SK-N-SH (cell line): Measurements from ENCODE around the gene IRX2. TPM values are rescaled to one million over a fixed set of nuclear protein-coding genes. Genes with fewer than 3 reads are reported as not detected.

ENCODE experiments used
- CTCF ChIA-PET: fragments of 300-600, 350-600 bp; formaldehyde crosslinking; extraction: SDS; loops from one replicate; lab custom pipeline; 2021; lab: Yijun Ruan, JAX
- POLR2A ChIA-PET: fragments of 350-600 bp; sonication (Branson Sonifier 250); formaldehyde crosslinking; extraction: SDS; loops from one replicate; lab custom pipeline; 2020; ENCODE audit warnings: antibody characterized with exemption, inconsistent platforms; lab: Yijun Ruan, JAX
- DNase-seq: peaks from one replicate; pipeline ENCODE4 v3.0.0; 2012
- H2AFZ ChIP-seq: fragments of 200-600 bp; sonication (generic); 2 replicates; pipeline ENCODE4 v1.8.1; 2016; ENCODE audit warnings: antibody characterized with exemption, mild to moderate bottlenecking, low read depth
- H3F3A ChIP-seq: fragments of 200-600 bp; sonication (generic); replicated peaks from 2 replicates; pipeline ENCODE3; 2016; ENCODE audit warnings: antibody characterized with exemption, mild to moderate bottlenecking; ENCODE audit not compliant: insufficient read depth
- H3K27ac ChIP-seq, 2 experiments: fragments of 200-500 bp in 1 of 2; fragments of 200-600 bp in 1 of 2; sonication (Bioruptor generic) in 1 of 2; sonication (generic), shearing (Covaris generic) in 1 of 2; 2 replicates each; pipeline versions ENCODE4 v1.5.1 to v1.6.1; 2014 to 2016; ENCODE audit warnings: low read depth in 2 of 2, inconsistent platforms in 1 of 2, low read length in 1 of 2, mild to moderate bottlenecking in 1 of 2, mixed read lengths in 1 of 2
- H3K27me3 ChIP-seq: fragments of 200-600 bp; sonication (generic), shearing (Covaris generic); 2 replicates; pipeline ENCODE4 v1.6.1; 2016; ENCODE audit warnings: mixed run types; ENCODE audit not compliant: insufficient read depth
- H3K36me3 ChIP-seq, 2 experiments: fragments of 200-500 bp in 1 of 2; fragments of 200-600 bp in 1 of 2; sonication (Bioruptor generic) in 1 of 2; sonication (generic) in 1 of 2; replicated peaks in 1 of 2; 2 replicates each; pipeline versions ENCODE3 to v1.5.1; 2014 to 2016; ENCODE audit warnings: low read length in 1 of 2, mild to moderate bottlenecking in 1 of 2; ENCODE audit not compliant: insufficient read depth in 2 of 2, control insufficient read depth in 1 of 2
- H3K4me1 ChIP-seq, 2 experiments: fragments of 200-500 bp in 1 of 2; fragments of 200-600 bp in 1 of 2; sonication (Bioruptor generic) in 1 of 2; sonication (generic), shearing (Covaris generic) in 1 of 2; 2 replicates each; pipeline versions ENCODE4 v1.5.1 to v1.6.1; 2014 to 2016; ENCODE audit warnings: low read depth in 1 of 2, low read length in 1 of 2, mixed run types in 1 of 2; ENCODE audit not compliant: insufficient read depth in 2 of 2, control insufficient read depth in 1 of 2
- H3K4me2 ChIP-seq: fragments of 200-600 bp; sonication (generic), shearing (Covaris generic); 2 replicates; pipeline ENCODE4 v1.6.1; 2017; ENCODE audit warnings: mixed run types
- H3K4me3 ChIP-seq, 2 experiments: fragments of 200-500 bp in 1 of 2; fragments of 200-600 bp in 1 of 2; sonication (Bioruptor generic) in 1 of 2; sonication (generic), shearing (Covaris generic) in 1 of 2; 2 replicates each; pipeline versions ENCODE4 v1.5.1 to v1.8.1; 2014 to 2016; ENCODE audit warnings: low read depth in 2 of 2, inconsistent platforms in 1 of 2, low read length in 1 of 2, mild to moderate bottlenecking in 1 of 2, mixed read lengths in 1 of 2, moderate library complexity in 1 of 2
- H3K79me2 ChIP-seq: fragments of 200-600 bp; sonication (generic); 2 replicates; pipeline ENCODE4 v1.8.1; 2017; ENCODE audit warnings: mild to moderate bottlenecking; ENCODE audit not compliant: insufficient read depth
- H3K9ac ChIP-seq: fragments of 200-600 bp; sonication (generic); 2 replicates; pipeline ENCODE4 v1.6.1; 2017; ENCODE audit warnings: mixed run types
- H3K9me2 ChIP-seq: fragments of 200-600 bp; sonication (generic); 2 replicates; pipeline ENCODE4 v1.6.1; 2017; ENCODE audit warnings: mixed run types
- H3K9me3 ChIP-seq: fragments of 200-600 bp; sonication (generic); 2 replicates; pipeline ENCODE4 v1.6.1; 2017; ENCODE audit warnings: mixed run types, mild to moderate bottlenecking, moderate library complexity
- H4K20me1 ChIP-seq: fragments of 200-600 bp; sonication (generic); 2 replicates; pipeline ENCODE4 v1.6.1; 2017; ENCODE audit warnings: mild to moderate bottlenecking, mixed run types; ENCODE audit not compliant: insufficient read depth
- ELF1 ChIP-seq: IDR thresholded peaks from 2 replicates; pipeline ENCODE4 v1.4.0; 2012
- GABPA ChIP-seq: IDR thresholded peaks from 2 replicates; pipeline ENCODE4 v1.4.0; 2012; ENCODE audit warnings: low read depth, mild to moderate bottlenecking
- MEF2A ChIP-seq: IDR thresholded peaks from 2 replicates; pipeline ENCODE4 v1.4.0; 2012; ENCODE audit warnings: low read depth, borderline replicate concordance
- PBX3 ChIP-seq: IDR thresholded peaks from 2 replicates; pipeline ENCODE4; 2012
- REST ChIP-seq: IDR thresholded peaks from 2 replicates; pipeline ENCODE4 v1.6.1; 2012; ENCODE audit warnings: mild to moderate bottlenecking, low read depth, low read length, moderate library complexity
- RFX5 ChIP-seq: IDR thresholded peaks from 2 replicates; pipeline ENCODE4 v1.6.1; 2012; ENCODE audit warnings: mild to moderate bottlenecking, improper control_type of control experiment, low read length
- SIN3A ChIP-seq: IDR thresholded peaks from 2 replicates; pipeline ENCODE4 v1.6.1; 2012; ENCODE audit warnings: low read depth, mild to moderate bottlenecking, low read length, moderate library complexity, borderline replicate concordance
- SMC3 ChIP-seq: IDR thresholded peaks from 2 replicates; pipeline ENCODE4 v1.6.1; 2012; ENCODE audit warnings: low read depth, low read length, improper control_type of control experiment
- TAF1 ChIP-seq: IDR thresholded peaks from 2 replicates; pipeline ENCODE4 v1.6.1; 2012; ENCODE audit warnings: low read depth, mild to moderate bottlenecking, low read length, moderate library complexity, borderline replicate concordance
- USF2 ChIP-seq: fragments of 150-350 bp; IDR thresholded peaks from 2 replicates; pipeline ENCODE4 v1.6.1; 2017; ENCODE audit warnings: antibody characterized with exemption, low read length, low read depth, borderline replicate concordance
- ZBTB33 ChIP-seq: IDR thresholded peaks from 2 replicates; pipeline ENCODE4 v1.4.0; 2012; ENCODE audit warnings: low read depth, borderline replicate concordance
- WGBS: methylation state at CpG from one replicate; pipeline ENCODE4 v1.1.6; 2017; ENCODE audit warnings: low lambda C conversion rate; 5-methylcytosine and 5-hydroxymethylcytosine counted together
- polyA plus RNA-seq, 3 experiments: library from polyadenylated mRNA; depleted of rRNA; stranded (reverse); fragments of >200 nt; gene quantifications; 2 replicates each; pipeline ENCODE4 v1.2.3, GENCODE V29; 2012

Gene IRX2
- polyA plus RNA-seq, 1 of the 3 experiments (the other 2 are of a cell fraction) = not detected

- ChIA-PET CTCF (no interaction called here), POLR2A (no interaction called here)
- H3K9me2 ChIP-seq = no peaks in the 10 kb centered on the region; the same call in 1 of the 2 replicates
- H3K27ac ChIP-seq = no peak overlapping the region
- no peak overlapping the region for H2AFZ ChIP-seq
- no peak overlapping the region for H3K4me3 ChIP-seq
- H3K4me1 ChIP-seq = no peaks in the 10 kb centered on the region
- H3F3A ChIP-seq = no peaks in the 10 kb centered on the region
- H3K36me3 ChIP-seq = no peaks in the 10 kb centered on the region
- DNase-seq = no peak
- no peaks in the 10 kb centered on the region for H3K79me2 ChIP-seq
- TF ChIP-seq PBX3 = no peak
- no peak for TF ChIP-seq RFX5
- no peak for TF ChIP-seq MEF2A
- no peak for TF ChIP-seq ELF1
- TF ChIP-seq GABPA = no peak
- TF ChIP-seq USF2 = no peak
- TF ChIP-seq REST = no peak
- TF ChIP-seq SMC3 = no peak
- no peak overlapping the region for H3K9ac ChIP-seq
- 5% methylated on average over 9 of the region's 9 CpGs for WGBS
- H3K27me3 ChIP-seq = no peaks in the 10 kb centered on the region
- no peak overlapping the region for H3K4me2 ChIP-seq
- no peaks in the 10 kb centered on the region for H4K20me1 ChIP-seq
- no peaks in the 10 kb centered on the region for H3K9me3 ChIP-seq
Observed at GRCh38 chr5:2779459-2779858, 28.0 kb upstream of the IRX2 start.

- Histone ChIP-seq H3K4me2 (no peak overlapping the region), H3K4me1 (no peaks in the 10 kb centered on the region), H3K9me2 (no peaks in the 10 kb centered on the region; the same call in 1 of the 2 replicates), H3K9ac (no peak overlapping the region), H3K79me2 (no peaks in the 10 kb centered on the region), H2AFZ (no peak overlapping the region), H3K4me3 (no peak overlapping the region), H3K27ac (no peak overlapping the region), H4K20me1 (no peaks in the 10 kb centered on the region), H3K36me3 (no peaks in the 10 kb centered on the region), H3K27me3 (no peaks in the 10 kb centered on the region), H3K9me3 (no peaks in the 10 kb centered on the region), H3F3A (no peaks in the 10 kb centered on the region)
- POLR2A ChIA-PET = no interaction called here
- WGBS = 16% methylated on average over 20 of the region's 20 CpGs
- no peak for DNase-seq
- TF ChIP-seq MEF2A (no peak), SIN3A (no peak), ZBTB33 (no peak), TAF1 (no peak), GABPA (no peak)
- CTCF ChIA-PET = no interaction called here
Observed at GRCh38 chr5:2776337-2777302, 25.1 kb upstream of the IRX2 start.
